Stimulated activated CD4-positive, alpha-beta T cell treated with anti-CD3 and anti-CD28 coated beads, TNF-alpha, amount 100 ng/mL, for 1 hour (primary cell): ENCODE measurements around the gene PGAP3.

ENCODE experiments used
- DNase-seq, 3 donors: peaks; one replicate each; pipeline ENCODE4 v3.0.0-alpha.2; 2020; ENCODE audit warnings: low read depth in 3 of 3, low spot score in 1 of 3

The PGAP3 gene

DNA sequence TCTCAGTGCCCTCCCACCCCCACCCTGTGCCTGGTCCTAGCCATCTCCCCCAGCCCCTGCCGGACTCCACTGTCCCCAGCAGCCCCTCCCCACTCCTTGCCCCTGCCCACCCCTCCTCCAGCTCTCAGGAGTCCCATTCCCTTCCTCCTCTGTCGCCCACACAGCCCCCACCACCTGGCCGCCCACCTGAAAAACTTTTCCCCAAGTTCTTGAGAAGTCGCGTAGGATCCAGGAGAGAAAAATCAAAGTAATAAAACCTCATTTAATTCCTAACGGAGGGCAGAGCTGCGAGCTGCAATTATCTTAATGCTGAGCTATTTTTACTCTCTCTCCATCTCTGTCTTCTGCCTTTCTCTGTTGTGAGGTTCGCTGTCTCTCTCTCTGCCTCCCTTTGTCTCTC, 63.5 kb downstream of the PGAP3 start:
- no peak for DNase-seq

- peak; percentile 54 to 86 (median 70) for DNase-seq
Measured at GRCh38 chr17:39623356-39623950, 64.4 kb downstream of the PGAP3 start.

DNA sequence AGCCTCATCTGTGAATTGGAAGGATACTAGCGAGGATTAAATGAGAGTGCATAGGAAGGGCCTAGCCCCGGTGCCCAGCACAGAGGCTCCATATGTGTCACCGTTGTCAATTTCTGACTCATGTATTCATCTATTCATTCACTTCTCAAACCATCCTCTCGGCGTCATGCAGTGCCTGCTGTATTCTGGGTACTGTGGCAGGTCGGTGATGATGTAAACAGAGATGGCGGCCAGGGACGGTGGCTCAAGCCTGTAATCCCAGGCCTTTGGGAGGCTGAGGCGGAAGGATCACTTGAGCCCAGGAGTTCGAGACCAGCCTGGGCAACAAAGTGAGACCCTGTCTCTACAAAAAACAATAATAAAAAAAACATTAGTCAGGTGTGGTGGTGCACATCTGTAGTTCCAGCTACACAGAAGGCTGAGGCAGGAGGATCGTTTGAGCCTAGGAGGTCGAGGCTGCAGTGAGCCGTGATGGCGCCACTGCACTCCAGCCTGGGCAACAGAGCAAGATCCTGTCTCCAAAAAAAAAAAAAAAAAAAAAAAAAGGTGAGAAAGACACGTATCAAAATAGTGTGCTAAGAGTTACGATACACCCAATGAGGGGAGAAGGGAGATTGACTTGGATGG, 65.4 kb downstream of the PGAP3 start:
- no peak for DNase-seq

DNA sequence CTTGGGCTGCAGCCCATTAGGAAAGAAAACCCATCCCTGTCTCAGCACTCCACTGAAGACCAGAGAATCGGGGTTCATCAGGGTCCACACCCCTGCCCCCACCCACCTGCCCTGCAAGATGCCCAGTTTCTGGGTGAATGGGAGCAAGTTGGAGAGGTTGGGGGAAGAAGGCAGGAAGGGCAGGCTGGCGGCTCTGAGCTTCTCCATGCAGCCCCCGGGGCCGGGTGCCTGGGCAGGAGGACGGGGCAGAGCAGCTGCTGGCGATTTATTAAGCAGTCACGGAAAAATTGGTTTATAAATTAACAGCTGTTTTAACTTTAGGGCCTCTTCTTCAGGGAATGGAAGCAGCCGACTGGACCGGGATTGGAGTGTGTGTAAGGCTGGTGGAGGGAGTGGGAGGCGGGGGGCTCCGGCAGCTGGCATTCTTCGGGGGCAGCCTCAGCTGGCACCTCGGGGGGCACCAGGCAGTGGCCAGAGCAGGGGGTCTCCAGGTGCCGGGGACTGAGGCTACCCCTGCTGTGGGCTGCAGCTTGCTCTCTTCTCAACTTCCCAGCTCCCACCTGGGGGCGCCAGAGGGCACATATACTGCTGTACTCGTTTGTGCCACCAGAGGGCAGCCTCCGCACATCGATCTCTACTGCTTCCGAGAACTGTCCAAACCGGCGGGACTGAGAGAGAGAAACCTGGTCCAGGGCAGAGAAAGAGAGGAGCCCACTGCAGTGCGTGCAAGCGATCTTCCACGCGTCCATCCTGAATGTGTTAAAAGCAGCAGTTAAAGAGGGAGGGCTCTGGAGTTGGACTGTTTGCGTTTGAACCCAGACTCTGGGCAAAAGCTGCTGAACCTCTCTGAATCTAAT, 66.1 kb downstream of the PGAP3 start:
- peak; percentile 64 to 92 (median 81) for DNase-seq
